AG09309 (cell line): Measurements from ENCODE around the gene MIOX.

Experiments
- DNase-seq: peaks from one replicate; pipeline ENCODE4 v3.0.0-alpha.2; 2010; ENCODE audit warnings: low read depth
- H3K4me3 ChIP-seq: 2 replicates; pipeline ENCODE4 v1.5.1; 2011; ENCODE audit warnings: mild to moderate bottlenecking, low read depth, low read length, moderate library complexity; ENCODE audit not compliant: control insufficient read depth
- TF ChIP-seq, protein P1 (sequence below): IDR thresholded peaks from 2 replicates; pipeline ENCODE4 v1.5.1; 2011; ENCODE audit warnings: mild to moderate bottlenecking, low read depth, low read length, inconsistent platforms; ENCODE audit not compliant: insufficient read depth, control insufficient read depth; ENCODE audit errors: missing control alignments

Gene MIOX

GRCh38 chr22:50456466-50457234, 30.0 kb upstream of the MIOX start:
- H3K4me3 ChIP-seq: no peak overlapping the region
- TF ChIP-seq, protein P1, sequence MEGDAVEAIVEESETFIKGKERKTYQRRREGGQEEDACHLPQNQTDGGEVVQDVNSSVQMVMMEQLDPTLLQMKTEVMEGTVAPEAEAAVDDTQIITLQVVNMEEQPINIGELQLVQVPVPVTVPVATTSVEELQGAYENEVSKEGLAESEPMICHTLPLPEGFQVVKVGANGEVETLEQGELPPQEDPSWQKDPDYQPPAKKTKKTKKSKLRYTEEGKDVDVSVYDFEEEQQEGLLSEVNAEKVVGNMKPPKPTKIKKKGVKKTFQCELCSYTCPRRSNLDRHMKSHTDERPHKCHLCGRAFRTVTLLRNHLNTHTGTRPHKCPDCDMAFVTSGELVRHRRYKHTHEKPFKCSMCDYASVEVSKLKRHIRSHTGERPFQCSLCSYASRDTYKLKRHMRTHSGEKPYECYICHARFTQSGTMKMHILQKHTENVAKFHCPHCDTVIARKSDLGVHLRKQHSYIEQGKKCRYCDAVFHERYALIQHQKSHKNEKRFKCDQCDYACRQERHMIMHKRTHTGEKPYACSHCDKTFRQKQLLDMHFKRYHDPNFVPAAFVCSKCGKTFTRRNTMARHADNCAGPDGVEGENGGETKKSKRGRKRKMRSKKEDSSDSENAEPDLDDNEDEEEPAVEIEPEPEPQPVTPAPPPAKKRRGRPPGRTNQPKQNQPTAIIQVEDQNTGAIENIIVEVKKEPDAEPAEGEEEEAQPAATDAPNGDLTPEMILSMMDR: no peak
- DNase-seq: no peak

DNA sequence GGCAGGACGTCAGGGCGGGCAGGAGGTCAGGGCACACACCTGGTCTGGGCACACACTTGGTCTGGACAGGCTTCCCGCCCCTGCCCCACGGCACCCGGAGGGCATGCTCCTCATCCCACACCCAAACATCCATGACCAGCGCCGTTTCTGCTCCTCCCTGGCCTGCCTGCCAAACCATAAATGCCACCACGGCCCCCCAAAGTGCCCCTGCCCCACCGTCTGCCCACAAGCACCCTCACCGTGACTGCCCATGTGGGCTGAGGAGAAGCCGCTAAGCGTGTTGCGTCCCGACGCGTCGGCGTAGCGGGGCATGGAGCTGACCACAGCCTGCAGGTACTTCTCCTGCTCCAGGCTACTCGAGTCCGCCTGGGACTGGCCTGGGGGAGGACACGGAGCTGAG, 27.6 kb upstream of the MIOX start:
- H3K4me3 ChIP-seq: no peak overlapping the region
- TF ChIP-seq, protein P1: no peak
- no peak for DNase-seq

DNA sequence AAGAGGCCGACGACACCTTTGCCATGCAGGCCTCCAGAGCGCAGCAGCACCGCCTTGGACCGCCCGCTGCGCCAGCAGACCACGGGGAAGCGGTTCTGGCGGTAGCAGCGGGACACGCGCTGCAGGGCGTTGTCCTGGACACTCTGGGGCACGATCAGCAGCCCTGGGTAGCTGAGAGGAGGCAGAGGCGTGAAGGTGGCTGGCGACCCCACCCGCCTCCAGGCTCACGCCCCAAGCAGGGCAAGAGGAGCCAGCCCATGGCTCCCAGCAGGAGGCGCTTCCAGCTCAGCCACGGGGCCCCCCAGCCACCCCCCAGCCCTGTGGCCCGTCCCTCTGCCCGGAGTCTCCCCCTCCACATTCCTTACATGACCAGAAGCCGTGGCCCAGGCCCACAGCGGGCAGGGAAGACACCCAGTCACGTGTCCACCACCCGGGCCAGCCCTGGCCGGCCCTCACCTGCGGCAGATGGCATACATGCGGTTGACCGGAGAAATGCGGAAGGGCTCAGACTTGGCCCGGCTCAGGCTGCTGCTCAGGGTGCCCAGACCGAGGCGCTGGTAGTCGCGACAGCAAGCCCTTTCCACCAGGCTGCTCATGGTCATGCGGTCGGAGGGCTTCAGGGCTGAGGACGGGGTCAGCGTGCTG, 27.0 kb upstream of the MIOX start:
- no peak for DNase-seq
- H3K4me3 ChIP-seq: no peak overlapping the region
- TF ChIP-seq, protein P1: no peak

DNA sequence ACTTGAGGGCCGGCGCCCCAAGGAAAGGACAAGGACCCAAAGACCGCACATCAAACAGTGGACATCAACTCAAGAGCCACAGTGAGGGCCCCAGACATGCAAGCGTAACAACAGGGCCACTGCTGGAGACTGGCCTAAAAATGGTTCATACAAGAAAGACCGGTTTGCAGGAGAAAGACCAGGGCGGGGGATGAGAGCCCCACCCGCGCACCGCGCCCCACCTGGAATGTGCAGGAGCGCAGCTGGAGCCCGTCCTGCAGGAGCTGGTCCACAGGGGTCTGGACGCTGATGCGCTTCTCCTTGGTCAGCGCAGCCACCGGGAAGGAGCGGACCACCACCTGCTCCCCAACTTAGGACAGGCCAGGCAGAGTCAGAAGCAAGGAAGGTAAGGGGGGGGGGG, 25.7 kb upstream of the MIOX start:
- DNase-seq: no peak
- H3K4me3 ChIP-seq: no peak overlapping the region
- TF ChIP-seq, protein P1: no peak

DNA sequence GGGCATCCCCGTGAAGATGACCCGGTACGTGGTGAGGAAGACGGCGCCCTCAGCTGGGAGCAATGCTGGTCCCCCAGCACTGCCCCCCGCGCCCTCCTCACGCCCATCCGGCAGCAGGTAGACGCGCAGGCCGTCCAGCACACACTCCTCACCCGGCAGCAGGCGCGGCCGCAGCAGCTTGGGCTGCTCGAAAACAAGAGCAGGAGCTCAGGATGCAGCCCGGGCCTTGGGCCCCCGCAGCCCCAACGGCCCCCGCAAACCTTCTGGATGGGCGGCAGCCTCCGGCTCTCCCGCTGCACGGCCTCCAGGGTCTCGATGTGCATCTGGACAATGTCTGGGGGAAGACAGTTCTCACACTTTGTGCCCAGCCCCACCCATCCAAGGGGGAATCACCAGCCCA, 25.1 kb upstream of the MIOX start:
- TF ChIP-seq, protein P1: no peak
- no peak overlapping the region for H3K4me3 ChIP-seq
- DNase-seq: no peak

GRCh38 chr22:50461979-50462540, 24.6 kb upstream of the MIOX start:
- no peak overlapping the region for H3K4me3 ChIP-seq
- DNase-seq: no peak
- TF ChIP-seq, protein P1: no peak
